Nephron progenitor cell (in vitro differentiated cells): ENCODE data around the gene LSR.
A peak's percentile ranks its signal among the peaks of the same experiment; 100 is the strongest.

ENCODE experiments used
- DNase-seq: peaks from one replicate; pipeline ENCODE4 v3.0.0; 2021
- H3K27ac Mint-ChIP-seq: 2 replicates; pipeline ENCODE4 v1.8.0; 2021; ENCODE audit warnings: mild to moderate bottlenecking, moderate library complexity, mixed read lengths
- H3K27me3 Mint-ChIP-seq: 2 replicates; pipeline ENCODE4 v1.8.0; 2021; ENCODE audit warnings: mild to moderate bottlenecking, low read depth, mixed read lengths; ENCODE audit not compliant: poor library complexity
- H3K36me3 Mint-ChIP-seq: 2 replicates; pipeline ENCODE4 v1.8.0; 2021; ENCODE audit warnings: low read depth, mixed read lengths
- H3K4me1 Mint-ChIP-seq: 2 replicates; pipeline ENCODE4 v1.8.0; 2021; ENCODE audit warnings: mixed read lengths
- H3K4me3 Mint-ChIP-seq: 2 replicates; pipeline ENCODE4 v1.8.0; 2021; ENCODE audit warnings: mild to moderate bottlenecking, moderate library complexity, mixed read lengths
- H3K9me3 Mint-ChIP-seq: 2 replicates; pipeline ENCODE4 v1.8.0; 2021; ENCODE audit warnings: mild to moderate bottlenecking, moderate library complexity, mixed read lengths
- TF ChIP-seq, protein P1 (sequence below): fragments of 200-600 bp; sonication (generic); IDR thresholded peaks from 2 replicates; pipeline ENCODE4 v1.5.0; 2021; ENCODE audit warnings: antibody characterized with exemption

LSR gene

DNA sequence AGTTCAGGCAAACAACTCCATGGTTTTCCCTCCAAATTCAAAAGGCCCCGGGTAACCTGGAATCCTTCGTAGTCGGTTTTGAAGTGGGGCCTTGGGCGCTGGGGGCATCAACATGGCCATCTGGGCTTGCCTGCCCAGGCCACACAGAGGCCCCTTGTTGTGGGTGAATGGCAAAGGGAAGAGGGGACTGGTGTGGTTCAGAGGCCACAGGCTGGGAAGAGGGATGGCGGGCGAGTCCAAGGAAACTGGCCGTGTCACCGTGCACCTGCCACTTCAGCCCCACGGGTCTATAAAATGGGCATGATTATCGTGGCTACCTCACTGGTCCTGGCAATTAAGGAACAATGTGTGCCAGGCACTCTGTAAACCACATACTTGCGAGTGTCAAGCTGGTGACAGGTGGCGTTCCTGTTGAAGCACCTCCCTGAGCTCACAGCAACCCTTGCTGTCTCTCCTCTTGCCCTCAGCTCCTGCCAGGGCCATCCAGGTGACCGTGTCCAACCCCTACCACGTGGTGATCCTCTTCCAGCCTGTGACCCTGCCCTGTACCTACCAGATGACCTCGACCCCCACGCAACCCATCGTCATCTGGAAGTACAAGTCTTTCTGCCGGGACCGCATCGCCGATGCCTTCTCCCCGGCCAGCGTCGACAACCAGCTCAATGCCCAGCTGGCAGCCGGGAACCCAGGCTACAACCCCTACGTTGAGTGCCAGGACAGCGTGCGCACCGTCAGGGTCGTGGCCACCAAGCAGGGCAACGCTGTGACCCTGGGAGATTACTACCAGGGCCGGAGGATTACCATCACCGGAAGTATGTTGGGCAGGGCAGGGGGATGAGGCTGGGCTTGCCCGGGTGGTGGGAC, 1.3 kb downstream of the LSR start:
- Mint-ChIP-seq H3K36me3 (peaks cover 40% of the 10 kb centered on the region), H3K27ac (no peak overlapping the region), H3K4me1 (peaks cover 30% of the 10 kb centered on the region), H3K9me3 (peaks cover 11% of the 10 kb centered on the region), H3K4me3 (peak overlapping the region; percentile 95), H3K27me3 (peaks cover 31% of the 10 kb centered on the region)
- DNase-seq = no peak
- TF ChIP-seq, protein P1, sequence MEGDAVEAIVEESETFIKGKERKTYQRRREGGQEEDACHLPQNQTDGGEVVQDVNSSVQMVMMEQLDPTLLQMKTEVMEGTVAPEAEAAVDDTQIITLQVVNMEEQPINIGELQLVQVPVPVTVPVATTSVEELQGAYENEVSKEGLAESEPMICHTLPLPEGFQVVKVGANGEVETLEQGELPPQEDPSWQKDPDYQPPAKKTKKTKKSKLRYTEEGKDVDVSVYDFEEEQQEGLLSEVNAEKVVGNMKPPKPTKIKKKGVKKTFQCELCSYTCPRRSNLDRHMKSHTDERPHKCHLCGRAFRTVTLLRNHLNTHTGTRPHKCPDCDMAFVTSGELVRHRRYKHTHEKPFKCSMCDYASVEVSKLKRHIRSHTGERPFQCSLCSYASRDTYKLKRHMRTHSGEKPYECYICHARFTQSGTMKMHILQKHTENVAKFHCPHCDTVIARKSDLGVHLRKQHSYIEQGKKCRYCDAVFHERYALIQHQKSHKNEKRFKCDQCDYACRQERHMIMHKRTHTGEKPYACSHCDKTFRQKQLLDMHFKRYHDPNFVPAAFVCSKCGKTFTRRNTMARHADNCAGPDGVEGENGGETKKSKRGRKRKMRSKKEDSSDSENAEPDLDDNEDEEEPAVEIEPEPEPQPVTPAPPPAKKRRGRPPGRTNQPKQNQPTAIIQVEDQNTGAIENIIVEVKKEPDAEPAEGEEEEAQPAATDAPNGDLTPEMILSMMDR = no peak

DNA sequence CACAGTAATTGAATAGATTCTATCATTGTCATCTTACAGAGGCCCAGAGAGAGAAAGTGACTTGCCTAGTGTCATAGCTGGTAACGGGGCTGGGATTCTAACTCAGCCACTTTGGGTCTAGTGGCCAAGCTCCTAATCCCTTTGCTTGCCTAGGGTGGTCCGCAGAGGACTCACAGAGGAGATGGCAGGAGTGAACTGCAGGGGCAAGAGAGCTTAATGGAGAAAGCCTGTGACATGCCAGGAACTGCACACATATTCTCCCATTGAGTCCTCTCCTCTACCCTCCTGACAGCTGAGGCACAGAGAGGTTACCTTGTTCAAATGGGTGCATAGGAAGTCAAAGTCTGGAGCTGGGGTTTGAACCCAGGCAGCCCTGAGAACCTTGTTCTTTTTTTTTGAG, 2.7 kb downstream of the LSR start:
- TF ChIP-seq, protein P1 = no peak
- H3K36me3 Mint-ChIP-seq = peaks cover 48% of the 10 kb centered on the region
- no peak overlapping the region for H3K27ac Mint-ChIP-seq
- H3K4me1 Mint-ChIP-seq = peaks cover 32% of the 10 kb centered on the region
- peaks cover 29% of the 10 kb centered on the region for H3K27me3 Mint-ChIP-seq
- DNase-seq = no peak
- no peak overlapping the region for H3K4me3 Mint-ChIP-seq
- H3K9me3 Mint-ChIP-seq = peaks cover 2% of the 10 kb centered on the region

DNA sequence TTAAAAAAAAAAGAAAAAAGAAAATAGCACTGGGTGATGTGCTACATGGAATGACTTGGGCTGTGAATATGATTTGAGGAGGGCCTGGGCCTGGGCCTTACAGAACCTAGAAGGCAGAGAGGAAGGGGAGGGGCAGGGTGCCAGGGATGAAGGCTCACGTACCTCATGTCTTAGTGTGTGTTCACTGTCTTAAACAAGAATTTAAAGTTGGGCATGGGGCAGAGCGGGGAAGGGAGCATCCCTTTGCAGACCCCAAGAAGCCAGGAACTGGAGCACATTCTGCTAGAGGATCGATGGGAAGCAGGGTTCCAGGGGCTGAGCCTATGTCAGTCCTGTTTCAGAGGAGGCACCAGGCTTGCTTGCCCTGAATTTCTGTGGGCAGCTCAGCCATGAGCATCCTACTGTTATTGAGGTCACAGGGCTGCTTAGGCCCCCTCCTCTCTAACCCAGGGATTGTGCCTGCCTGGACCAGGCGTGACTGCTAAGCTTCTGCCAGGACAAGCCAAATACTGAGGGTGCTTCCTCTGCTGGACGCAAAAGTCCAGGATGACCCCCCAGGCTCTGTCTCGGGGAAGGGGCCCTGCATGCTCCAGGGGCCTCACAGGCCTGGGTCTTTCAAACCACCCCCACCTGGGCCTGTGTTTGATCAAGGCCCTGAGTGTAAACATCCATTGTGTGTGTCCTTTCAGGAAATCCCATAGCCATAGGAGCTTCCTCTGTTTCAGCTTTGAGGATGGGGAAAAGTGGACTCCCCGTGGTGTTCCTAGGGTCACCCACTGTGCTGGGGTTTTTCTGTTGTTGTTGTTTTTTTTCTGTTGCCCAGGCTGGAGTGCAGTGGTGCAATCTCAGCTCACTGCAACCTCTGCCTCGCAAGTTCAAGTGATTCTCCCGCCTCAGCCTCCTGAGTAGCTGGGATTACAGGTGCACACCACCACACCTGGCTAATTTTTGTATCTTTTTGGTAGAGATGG, 4.8 kb downstream of the LSR start:
- H3K27me3 Mint-ChIP-seq = peaks cover 21% of the 10 kb centered on the region
- H3K9me3 Mint-ChIP-seq = no peaks in the 10 kb centered on the region
- no peak for DNase-seq
- TF ChIP-seq, protein P1 = no peak
- H3K27ac Mint-ChIP-seq = no peak overlapping the region
- H3K36me3 Mint-ChIP-seq = peaks cover 48% of the 10 kb centered on the region
- H3K4me3 Mint-ChIP-seq = no peak overlapping the region
- H3K4me1 Mint-ChIP-seq = peaks cover 45% of the 10 kb centered on the region

DNA sequence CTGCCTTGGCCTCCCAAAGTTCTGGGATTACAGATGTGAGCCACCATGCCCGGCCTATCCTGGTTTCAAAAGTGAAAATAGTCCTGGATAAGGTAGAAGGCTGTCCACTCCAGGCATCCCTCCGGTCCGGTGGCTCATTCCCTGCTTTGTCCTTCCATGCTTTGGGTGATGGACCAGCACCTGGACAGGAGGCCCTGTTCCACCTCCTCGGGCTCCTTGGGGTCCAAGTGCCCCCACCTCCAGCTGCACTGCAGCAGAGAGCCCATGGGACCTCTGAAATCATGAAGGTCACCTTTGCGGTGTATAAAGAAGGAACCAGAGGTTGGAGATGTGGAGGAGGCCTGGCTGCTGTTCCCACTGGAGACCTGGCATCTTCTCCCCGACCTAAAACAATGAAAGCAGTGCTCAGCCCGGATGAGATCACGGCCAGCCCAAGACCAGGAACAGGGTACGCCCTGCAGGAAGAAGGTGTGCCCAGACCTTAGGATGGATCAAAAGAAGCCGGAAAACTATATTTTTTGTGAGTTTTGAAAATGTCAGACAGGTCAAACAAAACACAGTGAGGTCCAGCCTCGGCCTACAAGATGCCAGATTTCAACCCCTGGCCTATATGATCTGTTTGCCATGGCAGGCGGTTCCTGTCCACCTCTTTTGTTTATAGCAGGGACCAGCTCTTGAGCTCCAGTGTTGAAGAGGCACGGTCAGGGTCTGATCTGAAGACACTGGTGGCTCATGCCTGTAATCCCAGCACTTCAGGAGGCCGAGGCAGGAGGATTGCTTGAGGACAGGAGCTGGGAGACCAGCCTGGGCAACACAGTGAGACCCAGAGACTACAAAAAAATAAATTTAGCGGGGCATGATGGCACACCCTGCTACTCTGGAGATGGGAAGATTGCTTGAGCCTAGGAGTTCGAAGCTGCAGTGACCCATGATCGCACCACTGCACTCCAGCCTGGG, 5.8 kb downstream of the LSR start:
- Mint-ChIP-seq H3K4me3 (no peak overlapping the region), H3K27ac (no peak overlapping the region), H3K9me3 (no peaks in the 10 kb centered on the region), H3K4me1 (peaks cover 42% of the 10 kb centered on the region), H3K36me3 (peaks cover 41% of the 10 kb centered on the region), H3K27me3 (peaks cover 13% of the 10 kb centered on the region)
- DNase-seq = no peak
- TF ChIP-seq, protein P1 = no peak

DNA sequence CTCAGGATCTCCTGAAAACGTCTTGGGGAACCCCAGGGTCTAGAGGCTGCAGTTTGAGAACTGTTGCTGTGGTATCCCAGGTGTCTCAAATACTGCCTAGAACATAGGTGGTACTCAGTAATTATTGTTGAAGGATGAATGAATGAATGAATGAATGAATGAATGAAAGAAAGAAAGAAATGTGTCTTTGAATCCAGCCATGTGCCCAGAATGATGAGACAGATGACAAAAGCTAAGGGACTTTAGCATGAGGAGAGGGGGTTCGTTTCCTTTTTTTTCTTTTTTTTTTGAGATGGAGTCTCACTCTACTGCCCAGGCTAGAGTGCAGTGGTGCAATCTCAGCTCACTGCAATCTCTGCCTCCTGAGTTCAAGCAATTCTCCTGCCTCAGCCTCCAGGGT, 7.8 kb downstream of the LSR start:
- no peak for DNase-seq
- TF ChIP-seq, protein P1 = no peak
- peaks cover 40% of the 10 kb centered on the region for H3K36me3 Mint-ChIP-seq
- H3K4me1 Mint-ChIP-seq = peaks cover 42% of the 10 kb centered on the region
- no peak overlapping the region for H3K4me3 Mint-ChIP-seq
- H3K27me3 Mint-ChIP-seq = peaks cover 6% of the 10 kb centered on the region
- H3K9me3 Mint-ChIP-seq = no peaks in the 10 kb centered on the region
- no peak overlapping the region for H3K27ac Mint-ChIP-seq
